HEK293T (cell line): ENCODE results near the gene NME4.

ENCODE experiments used
- ARNT ChIP-seq: fragments of 450-650 bp; IDR thresholded peaks from 2 replicates; pipeline ENCODE4 v1.6.1; 2017; ENCODE audit warnings: mild to moderate bottlenecking
- BHLHE40 ChIP-seq: fragments of 450-650 bp; IDR thresholded peaks from 2 replicates; pipeline ENCODE4 v1.6.1; 2016; ENCODE audit warnings: mild to moderate bottlenecking, moderate library complexity, borderline replicate concordance
- CTBP1 ChIP-seq: fragments of 450-650 bp; IDR thresholded peaks from 2 replicates; pipeline ENCODE4 v1.6.1; 2016; ENCODE audit warnings: borderline replicate concordance
- ELF4 ChIP-seq: fragments of 450-650 bp; IDR thresholded peaks from 2 replicates; pipeline ENCODE4 v1.6.1; 2017; ENCODE audit warnings: antibody characterized with exemption
- FOXK2 ChIP-seq: fragments of 450-650 bp; IDR thresholded peaks from 2 replicates; pipeline ENCODE4 v1.6.1; 2016; ENCODE audit warnings: mild to moderate bottlenecking
- FOXM1 ChIP-seq: fragments of 450-650 bp; IDR thresholded peaks from 2 replicates; pipeline ENCODE4 v1.6.1; 2017; ENCODE audit warnings: mild to moderate bottlenecking, borderline replicate concordance
- HDGF ChIP-seq: fragments of 450-650 bp; IDR thresholded peaks from 2 replicates; pipeline ENCODE4 v1.6.1; 2017; ENCODE audit warnings: antibody characterized with exemption, borderline replicate concordance
- L3MBTL2 ChIP-seq: fragments of 450-650 bp; conservative IDR thresholded peaks from 2 replicates; pipeline ENCODE4 v1.6.1; 2016; ENCODE audit warnings: mild to moderate bottlenecking
- PKNOX1 ChIP-seq: fragments of 450-650 bp; IDR thresholded peaks from 2 replicates; pipeline ENCODE4 v1.6.1; 2016
- SP1 ChIP-seq: fragments of 450-650 bp; IDR thresholded peaks from 2 replicates; pipeline ENCODE4 v1.6.1; 2017
- SUZ12 ChIP-seq: fragments of 450-650 bp; IDR thresholded peaks from 2 replicates; pipeline ENCODE4 v1.6.1; 2016; ENCODE audit warnings: mild to moderate bottlenecking
- TARDBP ChIP-seq: fragments of 450-650 bp; IDR thresholded peaks from 2 replicates; pipeline ENCODE4 v1.6.1; 2016
- ZNF384 ChIP-seq: fragments of 450-650 bp; IDR thresholded peaks from 2 replicates; pipeline ENCODE4 v1.6.1; 2016

- TF ChIP-seq TARDBP (no peak), L3MBTL2 (no peak), SP1 (no peak), BHLHE40 (no peak), CTBP1 (no peak), FOXM1 (no peak), HDGF (no peak), ZNF384 (no peak), PKNOX1 (no peak), ARNT (no peak), ELF4 (no peak), FOXK2 (no peak), SUZ12 (no peak)
Observed at GRCh38 chr16:407253-407652, 10.3 kb downstream of the NME4 start.
